ENCODE data around the gene EFCAB5.
A peak's percentile ranks its signal among the peaks of the same experiment; 100 is the strongest.

The EFCAB5 gene

DNA sequence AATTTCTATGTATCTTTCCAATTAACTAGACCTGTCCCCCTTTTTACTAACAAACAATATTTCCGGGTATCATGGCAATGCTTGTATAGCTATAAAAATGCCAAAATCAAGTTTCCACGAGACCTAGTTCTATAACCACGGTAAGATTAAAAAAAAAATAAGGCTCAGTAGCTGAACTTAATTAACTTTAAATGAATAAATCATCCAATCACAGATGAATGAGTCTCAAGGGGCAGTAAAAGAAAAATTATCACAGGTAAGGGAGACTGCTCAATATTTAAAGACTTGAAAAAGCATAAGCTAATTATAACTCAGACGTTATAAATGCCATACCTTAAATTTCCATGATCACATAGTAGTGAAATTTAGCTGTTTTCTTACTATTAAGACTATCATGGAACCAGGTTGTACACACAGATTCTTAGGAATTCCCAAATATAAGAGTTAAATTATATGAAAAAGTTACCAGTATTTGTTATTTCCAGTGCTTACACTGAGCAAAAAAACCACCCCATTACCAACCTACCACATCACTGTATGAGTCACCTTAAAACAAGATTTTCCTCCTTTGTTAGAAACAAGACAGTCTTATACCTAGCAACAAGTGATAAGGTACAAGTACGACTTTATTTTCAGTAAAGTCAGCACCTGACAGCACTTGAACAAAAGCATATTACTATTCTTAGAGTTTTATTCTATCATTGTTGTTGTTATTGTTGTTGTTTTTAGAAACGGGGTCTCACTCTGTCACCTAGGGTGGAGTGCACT, 32.0 kb upstream of the EFCAB5 start:
- TF ChIP-seq, protein P1, sequence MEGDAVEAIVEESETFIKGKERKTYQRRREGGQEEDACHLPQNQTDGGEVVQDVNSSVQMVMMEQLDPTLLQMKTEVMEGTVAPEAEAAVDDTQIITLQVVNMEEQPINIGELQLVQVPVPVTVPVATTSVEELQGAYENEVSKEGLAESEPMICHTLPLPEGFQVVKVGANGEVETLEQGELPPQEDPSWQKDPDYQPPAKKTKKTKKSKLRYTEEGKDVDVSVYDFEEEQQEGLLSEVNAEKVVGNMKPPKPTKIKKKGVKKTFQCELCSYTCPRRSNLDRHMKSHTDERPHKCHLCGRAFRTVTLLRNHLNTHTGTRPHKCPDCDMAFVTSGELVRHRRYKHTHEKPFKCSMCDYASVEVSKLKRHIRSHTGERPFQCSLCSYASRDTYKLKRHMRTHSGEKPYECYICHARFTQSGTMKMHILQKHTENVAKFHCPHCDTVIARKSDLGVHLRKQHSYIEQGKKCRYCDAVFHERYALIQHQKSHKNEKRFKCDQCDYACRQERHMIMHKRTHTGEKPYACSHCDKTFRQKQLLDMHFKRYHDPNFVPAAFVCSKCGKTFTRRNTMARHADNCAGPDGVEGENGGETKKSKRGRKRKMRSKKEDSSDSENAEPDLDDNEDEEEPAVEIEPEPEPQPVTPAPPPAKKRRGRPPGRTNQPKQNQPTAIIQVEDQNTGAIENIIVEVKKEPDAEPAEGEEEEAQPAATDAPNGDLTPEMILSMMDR (conservative IDR thresholded peaks at IDR 0.05; ENCODE audit: low read depth, low read length): no peak
- H3K4me3 ChIP-seq (ENCODE audit: low read depth, low read length): no peak overlapping the region
- DNase-seq (ENCODE audit: low read depth): peak; percentile 24

DNA sequence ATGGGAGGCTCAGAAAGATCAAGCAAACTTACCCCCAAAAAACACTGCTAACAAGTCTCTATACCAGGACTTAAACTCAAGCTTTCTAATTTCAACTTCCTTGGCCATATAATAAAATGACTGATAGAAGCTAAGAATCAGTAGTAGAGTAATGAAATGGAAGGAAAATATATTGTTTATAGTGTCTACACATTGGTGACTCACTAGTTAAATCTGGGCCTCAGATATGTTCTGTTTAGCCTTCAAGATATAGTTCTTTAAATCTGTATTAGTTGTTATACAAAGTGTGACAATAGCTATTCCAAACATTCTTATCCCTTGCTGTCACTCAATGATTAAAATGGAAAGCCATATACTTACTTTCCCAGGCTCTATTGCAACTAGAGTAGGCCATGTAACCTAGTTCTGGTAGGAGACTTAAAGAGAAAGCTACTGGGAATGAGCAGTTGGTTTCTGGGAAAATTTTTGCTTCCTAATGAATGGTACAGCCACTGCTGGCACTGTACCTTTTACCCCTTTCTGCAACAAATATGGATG, 29.7 kb upstream of the EFCAB5 start:
- DNase-seq (ENCODE audit: low read depth): no peak
- TF ChIP-seq, protein P1 (conservative IDR thresholded peaks at IDR 0.05; ENCODE audit: low read depth, low read length): no peak
- H3K4me3 ChIP-seq (ENCODE audit: low read depth, low read length): no peak overlapping the region

DNA sequence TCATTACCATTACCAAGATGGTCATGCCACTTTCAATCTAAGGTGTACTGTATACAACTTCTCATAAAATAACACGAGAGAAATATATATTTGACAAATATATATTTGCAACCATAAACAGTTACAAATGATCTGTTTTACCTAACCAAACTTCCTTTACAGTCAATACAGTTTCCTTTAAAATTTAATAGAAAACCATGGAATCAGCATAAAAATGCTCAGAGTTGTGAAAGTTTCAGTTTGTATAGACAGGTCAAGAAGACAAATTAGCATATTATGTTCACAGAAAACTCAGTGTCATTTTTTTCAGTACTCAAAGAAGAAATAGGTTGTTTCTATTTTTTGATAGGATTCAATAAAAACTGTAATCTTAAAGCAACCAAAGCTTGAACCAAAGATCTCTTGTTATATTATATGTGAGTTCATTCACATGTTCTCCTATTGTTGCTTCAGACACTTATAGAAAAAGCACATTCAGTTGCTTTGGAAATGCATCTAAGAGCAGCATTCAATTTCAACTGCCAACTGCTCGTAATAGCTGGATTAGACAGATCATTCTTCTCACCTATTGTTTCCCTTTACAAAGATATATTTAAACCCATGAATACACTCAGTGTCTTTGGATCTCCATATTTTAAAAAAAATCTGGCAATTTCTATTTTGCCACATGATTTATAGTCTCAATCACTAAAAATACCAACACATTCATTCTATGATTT, 26.5 kb upstream of the EFCAB5 start:
- H3K4me3 ChIP-seq (ENCODE audit: low read depth, low read length): no peak overlapping the region
- TF ChIP-seq, protein P1 (conservative IDR thresholded peaks at IDR 0.05; ENCODE audit: low read depth, low read length): no peak
- no peak for DNase-seq (ENCODE audit: low read depth)

DNA sequence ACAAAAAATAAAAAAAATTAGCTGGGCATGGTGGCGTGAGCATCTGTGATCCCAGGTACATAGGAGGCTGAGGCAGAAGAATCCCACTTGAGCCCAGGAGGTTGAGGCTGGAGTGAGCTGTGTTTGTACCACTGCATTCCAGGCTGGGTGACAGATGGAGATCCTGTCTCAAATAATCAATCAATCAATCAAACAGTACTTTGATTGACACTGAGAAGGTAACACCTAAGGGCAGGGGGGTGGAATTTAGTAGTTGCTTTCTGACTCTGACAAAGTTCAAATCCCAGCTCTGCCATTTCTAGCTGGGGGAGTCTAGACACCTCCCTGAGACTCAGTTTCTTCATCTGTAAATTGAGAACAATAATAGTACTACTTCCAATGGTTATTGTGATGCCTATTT, 23.4 kb upstream of the EFCAB5 start:
- TF ChIP-seq, protein P1 (conservative IDR thresholded peaks at IDR 0.05; ENCODE audit: low read depth, low read length): no peak
- no peak for DNase-seq (ENCODE audit: low read depth)
- no peak overlapping the region for H3K4me3 ChIP-seq (ENCODE audit: low read depth, low read length)

DNA sequence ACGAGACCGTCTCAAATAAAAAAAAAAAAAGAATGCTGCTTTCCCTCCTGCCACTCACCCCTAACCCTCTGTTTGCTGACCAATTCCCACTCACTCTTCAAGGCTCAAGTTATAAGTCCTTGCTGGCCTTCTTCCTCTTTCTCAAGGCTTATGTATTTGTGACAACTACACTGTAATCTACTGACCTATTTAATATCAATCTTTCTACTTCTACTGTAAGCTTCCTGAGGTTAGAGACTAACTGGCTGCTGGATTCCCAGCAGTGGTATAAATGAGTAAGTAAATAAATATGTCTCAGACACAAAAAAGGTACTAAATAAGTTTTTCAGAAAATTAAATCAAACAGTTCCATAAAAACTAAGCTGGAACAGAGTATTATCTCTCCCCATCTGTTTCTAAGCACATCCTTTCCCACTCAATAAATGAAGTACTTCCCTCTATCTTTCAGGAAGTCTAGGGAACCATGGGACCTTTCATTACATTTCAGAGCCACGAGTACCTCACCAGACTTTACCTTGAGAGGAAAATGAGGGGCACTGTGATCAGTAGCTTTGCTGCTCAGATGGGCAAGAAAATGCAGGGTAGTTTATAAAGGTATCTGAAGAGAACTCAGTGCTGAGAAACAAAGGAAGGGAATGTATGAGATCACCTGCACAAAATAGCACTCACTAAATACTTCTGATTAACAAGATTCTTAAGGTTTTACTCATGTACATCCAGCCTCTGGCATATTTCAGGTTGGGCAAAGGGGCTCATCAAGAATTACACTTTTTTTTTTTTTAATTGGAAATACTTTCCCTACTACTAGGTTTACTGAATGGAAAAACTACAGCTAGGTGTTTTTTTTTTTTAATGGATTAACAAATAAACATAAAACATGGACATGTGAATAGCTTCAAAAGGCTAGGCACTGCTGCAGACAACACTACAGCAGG, 22.2 kb upstream of the EFCAB5 start:
- TF ChIP-seq, protein P1 (conservative IDR thresholded peaks at IDR 0.05; ENCODE audit: low read depth, low read length): no peak
- peak; percentile 62 for DNase-seq (ENCODE audit: low read depth)
- no peak overlapping the region for H3K4me3 ChIP-seq (ENCODE audit: low read depth, low read length)

DNA sequence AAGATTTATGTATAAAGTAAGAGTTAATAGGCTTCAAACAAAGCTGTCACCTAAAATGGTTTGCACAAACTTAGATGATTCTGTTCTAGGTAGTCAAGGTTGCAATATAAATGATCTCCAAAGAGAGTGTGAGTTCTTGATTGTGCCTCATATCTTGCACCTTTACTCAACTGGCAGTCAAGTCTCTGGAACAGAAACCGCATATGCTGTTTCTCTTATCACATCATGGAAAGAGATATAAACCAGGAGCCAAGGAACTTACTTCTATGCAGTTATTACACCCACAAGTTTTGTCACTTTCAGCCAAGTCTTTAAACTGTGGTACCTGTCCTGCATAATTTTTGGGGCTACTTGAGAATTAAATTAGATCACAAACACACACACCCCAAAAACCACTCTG, 16.6 kb upstream of the EFCAB5 start:
- TF ChIP-seq, protein P1 (conservative IDR thresholded peaks at IDR 0.05; ENCODE audit: low read depth, low read length): no peak
- H3K4me3 ChIP-seq (ENCODE audit: low read depth, low read length): no peak overlapping the region
- no peak for DNase-seq (ENCODE audit: low read depth)
